HepG2 (cell line): ENCODE data around the gene RAD52. TPM values are rescaled to one million over a fixed set of nuclear protein-coding genes. Genes with fewer than 3 reads are reported as not detected.

Experiments used
- ATAC-seq: fragments of 200-7000 bp; cut with Tn5 transposase; 3 replicates; pipeline ENCODE4 v1.9.1; 2020; ENCODE audit warnings: mild to moderate bottlenecking, moderate library complexity
- BruUV-seq: library from RNA; stranded (reverse); fragments of 400-500 nt; replicated peaks from 2 replicates; lab custom pipeline; 2021; lab: Mats Ljungman, UMichigan
- CTCF ChIA-PET: fragments of 300-600 bp; formaldehyde crosslinking; extraction: SDS; loops from one replicate; lab custom pipeline; 2021; ENCODE audit warnings: low total read pairs, inconsistent platforms, low intra/inter-chr PET ratio; lab: Yijun Ruan, JAX
- POLR2A ChIA-PET: fragments of 350-600 bp; sonication (Branson Sonifier 250); formaldehyde crosslinking; loops from one replicate; lab custom pipeline; 2020; ENCODE audit warnings: antibody characterized with exemption, inconsistent platforms; lab: Yijun Ruan, JAX
- DNase-seq: peaks from one replicate; pipeline ENCODE4 v3.0.0-alpha.2; 2015; ENCODE audit warnings: low spot score
- FAIRE-seq: peaks from 3 replicates; lab custom pipeline; 2011; peaks lifted over from hg19 to GRCh38; lab: Jason Lieb, UNC
- H2AFZ ChIP-seq: one replicate; pipeline ENCODE4 v1.6.1; 2011; ENCODE audit warnings: low read length, inconsistent platforms
- H3K27ac ChIP-seq: fragments of 300-600 bp; 3 replicates; pipeline ENCODE4 v1.8.0; 2011; ENCODE audit warnings: mixed run types, mild to moderate bottlenecking, mixed read lengths, low read length, inconsistent platforms; ENCODE audit not compliant: insufficient read depth; ENCODE audit errors: extremely low read length
- H3K27me3 ChIP-seq, 2 experiments: fragments of 200-600 bp in 1 of 2; 2 replicates in 1 of 2; 3 replicates in 1 of 2; pipeline versions ENCODE4 v1.6.0 to v1.8.0; 2011; ENCODE audit warnings: low read length in 2 of 2, mild to moderate bottlenecking in 2 of 2, moderate library complexity in 2 of 2, inconsistent platforms in 1 of 2; ENCODE audit not compliant: insufficient read depth in 2 of 2, control insufficient read depth in 1 of 2
- H3K36me3 ChIP-seq, 2 experiments: fragments of 200-600 bp in 1 of 2; replicated peaks in 1 of 2; 2 replicates in 1 of 2; 3 replicates in 1 of 2; pipeline versions ENCODE4 v1.5.1 to v1.8.0; 2011; ENCODE audit warnings: low read length in 2 of 2, inconsistent platforms in 1 of 2; ENCODE audit not compliant: insufficient read depth in 2 of 2, control insufficient read depth in 1 of 2
- H3K4me1 ChIP-seq: 2 replicates; pipeline ENCODE4 v1.5.1; 2012; ENCODE audit warnings: low read length, inconsistent platforms; ENCODE audit not compliant: insufficient read depth
- H3K4me2 ChIP-seq: 2 replicates; pipeline ENCODE4 v1.6.0; 2011; ENCODE audit warnings: low read depth, low read length, inconsistent platforms
- H3K4me3 ChIP-seq, 3 experiments: fragments of 200-600 bp in 1 of 3; sonication (generic), shearing (Covaris generic) in 1 of 3; replicated peaks in 1 of 3; 2 replicates each; pipeline ENCODE4 v1.5.1; 2011 to 2016; ENCODE audit warnings: low read length in 3 of 3, inconsistent platforms in 2 of 3, low read depth in 2 of 3, mild to moderate bottlenecking in 2 of 3, control low read depth in 1 of 3, mixed read lengths in 1 of 3; ENCODE audit not compliant: insufficient read depth in 1 of 3
- H3K79me2 ChIP-seq: one replicate; pipeline ENCODE4 v1.6.1; 2011; ENCODE audit warnings: low read length, inconsistent platforms; ENCODE audit not compliant: insufficient read depth
- H3K9ac ChIP-seq: 2 replicates; pipeline ENCODE4 v1.6.0; 2011; ENCODE audit warnings: mild to moderate bottlenecking, low read depth, low read length, inconsistent platforms; ENCODE audit not compliant: insufficient read depth
- H3K9me3 ChIP-seq: 2 replicates; pipeline ENCODE4 v1.5.1; 2012; ENCODE audit warnings: mild to moderate bottlenecking, low read length
- H4K20me1 ChIP-seq: 2 replicates; pipeline ENCODE4 v1.6.0; 2011; ENCODE audit warnings: inconsistent platforms, mild to moderate bottlenecking, low read length, moderate library complexity; ENCODE audit not compliant: insufficient read depth
- ARNT ChIP-seq: fragments of 450-650 bp; IDR thresholded peaks from 2 replicates; pipeline ENCODE4 v1.6.1; 2017
- ATAD3A ChIP-seq: sonication (generic); formaldehyde crosslinking; IDR thresholded peaks from 2 replicates; pipeline ENCODE4 v1.4.0; 2020; ENCODE audit warnings: missing genetic modification reagents
- MAF1 ChIP-seq: sonication (generic); formaldehyde crosslinking; IDR thresholded peaks from 2 replicates; pipeline ENCODE4 v1.5.0; 2020; ENCODE audit warnings: missing genetic modification reagents, borderline replicate concordance
- NFKBIZ ChIP-seq: IDR thresholded peaks from 2 replicates; pipeline ENCODE4 v1.6.1; 2018; ENCODE audit warnings: missing genetic modification reagents, missing compliant biosample characterization
- PRPF4 ChIP-seq: fragments of 200-400 bp; formaldehyde crosslinking; IDR thresholded peaks from 2 replicates; pipeline ENCODE4 v1.6.1; 2016; ENCODE audit warnings: low read length, low read depth; ENCODE audit not compliant: poor library complexity, severe bottlenecking
- SMAD3 ChIP-seq: sonication (generic); formaldehyde crosslinking; IDR thresholded peaks from 2 replicates; pipeline ENCODE4 v1.4.0; 2020; ENCODE audit warnings: missing genetic modification reagents
- SP2 ChIP-seq: sonication (generic); formaldehyde crosslinking; IDR thresholded peaks from 2 replicates; pipeline ENCODE4 v1.5.1; 2020; ENCODE audit warnings: mild to moderate bottlenecking, missing genetic modification reagents
- STAT5B ChIP-seq: sonication (generic); formaldehyde crosslinking; IDR thresholded peaks from 2 replicates; pipeline ENCODE4 v1.4.0; 2020; ENCODE audit warnings: missing genetic modification reagents
- ZBTB3 ChIP-seq: sonication (generic); formaldehyde crosslinking; IDR thresholded peaks from 2 replicates; pipeline ENCODE4 v1.4.0; 2020; ENCODE audit warnings: low read depth, mild to moderate bottlenecking, moderate library complexity, missing genetic modification reagents, borderline replicate concordance
- ZFP36 ChIP-seq: fragments of 150-350 bp; IDR thresholded peaks from 2 replicates; pipeline ENCODE4 v1.6.1; 2018; ENCODE audit warnings: borderline replicate concordance, low read length, low read depth; ENCODE audit not compliant: partially characterized antibody
- ZNF225 ChIP-seq: sonication (generic); formaldehyde crosslinking; IDR thresholded peaks from 2 replicates; pipeline ENCODE4 v1.4.0; 2020; ENCODE audit warnings: mild to moderate bottlenecking, missing genetic modification reagents
- ZNF232 ChIP-seq: sonication (generic); formaldehyde crosslinking; IDR thresholded peaks from 2 replicates; pipeline ENCODE4 v1.4.0; 2020; ENCODE audit warnings: missing genetic modification reagents, borderline replicate concordance
- ZNF619 ChIP-seq: sonication (generic); formaldehyde crosslinking; IDR thresholded peaks from 2 replicates; pipeline ENCODE4 v1.4.0; 2020; ENCODE audit warnings: mild to moderate bottlenecking, missing genetic modification reagents
- ZNF674 ChIP-seq: sonication (generic); formaldehyde crosslinking; IDR thresholded peaks from 2 replicates; pipeline ENCODE4 v1.5.0; 2020; ENCODE audit warnings: low read depth, mild to moderate bottlenecking, missing genetic modification reagents
- ZSCAN20 ChIP-seq: sonication (generic); formaldehyde crosslinking; IDR thresholded peaks from 2 replicates; pipeline ENCODE4 v1.4.0; 2020; ENCODE audit warnings: missing genetic modification reagents, mild to moderate bottlenecking, borderline replicate concordance
- ZSCAN31 ChIP-seq: sonication (generic); formaldehyde crosslinking; IDR thresholded peaks from 2 replicates; pipeline ENCODE4 v1.5.0; 2020; ENCODE audit warnings: low read depth, mild to moderate bottlenecking, missing genetic modification reagents
- WGBS: methylation state at CpG from one replicate; pipeline ENCODE4 v1.1.6; 2017; ENCODE audit warnings: low lambda C conversion rate; 5-methylcytosine and 5-hydroxymethylcytosine counted together
- in situ Hi-C: cut with HindIII; loops from 2 replicates; pipeline ENCODE4 v1.10.0; 2017; ENCODE audit warnings: low pct_unique_long_range_greater_than_20kb; ENCODE audit not compliant: extremely low pct_ligation_motif_present
- intact Hi-C: fragments of 100-400 bp; cut with micrococcal nuclease; formaldehyde crosslinking; loops from one replicate; pipeline ENCODE4 v1.10.0; 2022; ENCODE audit not compliant: unreplicated experiment
- polyA plus RNA-seq, 8 experiments: library from polyadenylated mRNA; depleted of rRNA in 3 of 8; stranded (reverse) in 7 of 8; unstranded in 1 of 8; fragments of >200 nt; fragmentation: Illumina TruSeq in 4 of 8; extraction: Trizol in 4 of 8; gene quantifications; 2 replicates each; pipeline versions ENCODE4 v1.2.1 to v1.2.3, GENCODE V29; 2011 to 2016; ENCODE audit warnings: low read depth in 4 of 8, missing spikeins in 1 of 8, mixed read lengths in 1 of 8; ENCODE audit not compliant: insufficient read depth in 1 of 8
- total RNA-seq, 5 experiments: library from RNA; depleted of rRNA; stranded (reverse); fragments of >200 nt; fragmentation: Illumina TruSeq; extraction: Trizol; gene quantifications; 2 replicates each; pipeline ENCODE4 v1.2.3, GENCODE V29; 2016; ENCODE audit warnings: low read depth in 1 of 5
- TF ChIP-seq, protein P1 (sequence below): IDR thresholded peaks from 2 replicates; pipeline ENCODE4 v1.6.1; 2016; ENCODE audit warnings: mild to moderate bottlenecking
- TF ChIP-seq, protein P2 (sequence below): sonication (generic); formaldehyde crosslinking; IDR thresholded peaks from 2 replicates; pipeline ENCODE4 v1.5.1; 2020; ENCODE audit warnings: missing genetic modification reagents, mild to moderate bottlenecking, borderline replicate concordance
- TF ChIP-seq, protein P3 (sequence below): sonication (generic); formaldehyde crosslinking; IDR thresholded peaks from 2 replicates; pipeline ENCODE4 v1.8.0; 2022; ENCODE audit warnings: mild to moderate bottlenecking, missing genetic modification reagents
- TF ChIP-seq, protein P4 (sequence below): sonication (generic); formaldehyde crosslinking; conservative IDR thresholded peaks from 2 replicates; pipeline ENCODE4 v1.8.0; 2022; ENCODE audit warnings: missing genetic modification reagents

RAD52 gene
- total and polyA plus RNA-seq, 2 of the 13 experiments (the other 11 are each of a cell fraction or from before 2014, with no cell fraction given): 14.3 to 19.9 TPM

DNA sequence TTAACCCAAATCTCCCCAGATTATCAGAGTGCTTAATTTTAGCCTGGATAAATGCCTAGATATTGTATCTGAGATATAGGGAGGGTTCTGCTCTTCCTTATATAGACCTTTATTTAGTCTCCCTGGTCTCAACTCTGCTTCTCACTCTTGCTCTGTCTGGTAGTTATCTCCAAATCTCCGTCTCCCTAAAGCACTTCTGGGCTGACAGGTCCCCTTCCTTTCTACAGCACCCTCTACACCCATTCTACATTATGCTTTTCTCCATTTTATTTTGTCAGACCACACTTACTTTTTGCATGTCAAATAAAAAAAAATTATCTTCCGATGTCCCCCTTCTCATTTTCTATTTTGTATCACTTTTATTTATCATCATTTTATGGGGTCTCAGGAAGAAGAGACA is 39.6 kb upstream of the RAD52 start:
- no peaks in the 10 kb centered on the region for H4K20me1 ChIP-seq
- no peaks in the 10 kb centered on the region; a peak in 1 of 5 replicates for H3K27me3 ChIP-seq
- no peaks in the 10 kb centered on the region for H3K9me3 ChIP-seq
- no peak overlapping the region for H3K27ac ChIP-seq
- ChIA-PET CTCF (no interaction called here), POLR2A (interaction anchor here (1.0 kb wide), 1 partner anchor 40 kb away, joined by 3 read pairs; the partner anchor contains the start of gene RAD52)
- FAIRE-seq (no peak), ATAC-seq (no peak), DNase-seq (no peak)
- WGBS: 94% methylated on average over 2 of the region's 2 CpGs
- in situ Hi-C loops (no loop called here), intact Hi-C loops (no loop called here)
- H3K9ac ChIP-seq: peak overlapping the region; percentile 91
- TF ChIP-seq, protein P1, sequence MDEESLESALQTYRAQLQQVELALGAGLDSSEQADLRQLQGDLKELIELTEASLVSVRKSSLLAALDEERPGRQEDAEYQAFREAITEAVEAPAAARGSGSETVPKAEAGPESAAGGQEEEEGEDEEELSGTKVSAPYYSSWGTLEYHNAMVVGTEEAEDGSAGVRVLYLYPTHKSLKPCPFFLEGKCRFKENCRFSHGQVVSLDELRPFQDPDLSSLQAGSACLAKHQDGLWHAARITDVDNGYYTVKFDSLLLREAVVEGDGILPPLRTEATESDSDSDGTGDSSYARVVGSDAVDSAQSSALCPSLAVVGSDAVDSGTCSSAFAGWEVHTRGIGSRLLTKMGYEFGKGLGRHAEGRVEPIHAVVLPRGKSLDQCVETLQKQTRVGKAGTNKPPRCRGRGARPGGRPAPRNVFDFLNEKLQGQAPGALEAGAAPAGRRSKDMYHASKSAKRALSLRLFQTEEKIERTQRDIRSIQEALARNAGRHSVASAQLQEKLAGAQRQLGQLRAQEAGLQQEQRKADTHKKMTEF: no peak
- TF ChIP-seq STAT5B (no peak), ZNF619 (CRISPR knock-in tag) (no peak), ZNF674 (CRISPR knock-in tag) (no peak), PRPF4 (no peak), SP2 (CRISPR knock-in tag) (no peak), ZNF232 (CRISPR knock-in tag) (no peak), ZFP36 (no peak), MAF1 (CRISPR knock-in tag) (no peak), ZSCAN20 (no peak), ZNF225 (no peak), ATAD3A (no peak), NFKBIZ (CRISPR knock-in tag) (no peak), ZBTB3 (CRISPR knock-in tag) (no peak), ARNT (no peak), SMAD3 (CRISPR knock-in tag) (no peak), ZSCAN31 (CRISPR knock-in tag) (no peak)
- TF ChIP-seq, protein P2, sequence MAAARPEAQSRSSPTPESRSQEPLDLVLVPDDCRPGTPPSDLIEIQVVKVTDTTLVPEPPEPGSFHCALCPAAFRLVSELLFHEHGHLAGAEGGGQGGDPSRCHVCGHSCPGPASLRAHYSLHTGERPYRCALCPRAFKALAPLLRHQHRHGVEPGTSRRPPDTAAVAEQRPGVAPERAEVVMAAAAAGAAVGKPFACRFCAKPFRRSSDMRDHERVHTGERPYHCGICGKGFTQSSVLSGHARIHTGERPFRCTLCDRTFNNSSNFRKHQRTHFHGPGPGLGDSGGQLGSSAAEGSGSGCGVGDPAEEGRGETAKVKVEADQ (CRISPR knock-in tag): no peak
- TF ChIP-seq, protein P3, sequence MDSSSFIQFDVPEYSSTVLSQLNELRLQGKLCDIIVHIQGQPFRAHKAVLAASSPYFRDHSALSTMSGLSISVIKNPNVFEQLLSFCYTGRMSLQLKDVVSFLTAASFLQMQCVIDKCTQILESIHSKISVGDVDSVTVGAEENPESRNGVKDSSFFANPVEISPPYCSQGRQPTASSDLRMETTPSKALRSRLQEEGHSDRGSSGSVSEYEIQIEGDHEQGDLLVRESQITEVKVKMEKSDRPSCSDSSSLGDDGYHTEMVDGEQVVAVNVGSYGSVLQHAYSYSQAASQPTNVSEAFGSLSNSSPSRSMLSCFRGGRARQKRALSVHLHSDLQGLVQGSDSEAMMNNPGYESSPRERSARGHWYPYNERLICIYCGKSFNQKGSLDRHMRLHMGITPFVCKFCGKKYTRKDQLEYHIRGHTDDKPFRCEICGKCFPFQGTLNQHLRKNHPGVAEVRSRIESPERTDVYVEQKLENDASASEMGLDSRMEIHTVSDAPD (CRISPR knock-in tag): no peak
- TF ChIP-seq, protein P4, sequence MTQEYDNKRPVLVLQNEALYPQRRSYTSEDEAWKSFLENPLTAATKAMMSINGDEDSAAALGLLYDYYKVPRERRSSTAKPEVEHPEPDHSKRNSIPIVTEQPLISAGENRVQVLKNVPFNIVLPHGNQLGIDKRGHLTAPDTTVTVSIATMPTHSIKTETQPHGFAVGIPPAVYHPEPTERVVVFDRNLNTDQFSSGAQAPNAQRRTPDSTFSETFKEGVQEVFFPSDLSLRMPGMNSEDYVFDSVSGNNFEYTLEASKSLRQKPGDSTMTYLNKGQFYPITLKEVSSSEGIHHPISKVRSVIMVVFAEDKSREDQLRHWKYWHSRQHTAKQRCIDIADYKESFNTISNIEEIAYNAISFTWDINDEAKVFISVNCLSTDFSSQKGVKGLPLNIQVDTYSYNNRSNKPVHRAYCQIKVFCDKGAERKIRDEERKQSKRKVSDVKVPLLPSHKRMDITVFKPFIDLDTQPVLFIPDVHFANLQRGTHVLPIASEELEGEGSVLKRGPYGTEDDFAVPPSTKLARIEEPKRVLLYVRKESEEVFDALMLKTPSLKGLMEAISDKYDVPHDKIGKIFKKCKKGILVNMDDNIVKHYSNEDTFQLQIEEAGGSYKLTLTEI: no peak
- peaks cover 33% of the 10 kb centered on the region for H3K4me1 ChIP-seq
- 0 out of 6 replicates have a peak overlapping the region, but pooled peaks of 1 of the 3 experiments have one; percentile 62 for H3K4me3 ChIP-seq
- peaks cover 23% of the 10 kb centered on the region for H3K79me2 ChIP-seq
- H2AFZ ChIP-seq: no peak overlapping the region
- peak overlapping the region; percentile 94; the same call in 1 of the 2 replicates for H3K4me2 ChIP-seq
- BruUV-seq: no TSS peak
- no peaks in the 10 kb centered on the region for H3K36me3 ChIP-seq
